ENCODE data around the gene OSGIN1.

- no peak for TF ChIP-seq CTCF (IDR thresholded peaks at IDR 0.05)
- no peak for TF ChIP-seq POLR2A (IDR thresholded peaks at IDR 0.05)
These were observed 4.3 kb downstream of the OSGIN1 start for GRCh38 chr16:83957296-83957855.
